ENCODE results near the gene PLCH1.

DNA sequence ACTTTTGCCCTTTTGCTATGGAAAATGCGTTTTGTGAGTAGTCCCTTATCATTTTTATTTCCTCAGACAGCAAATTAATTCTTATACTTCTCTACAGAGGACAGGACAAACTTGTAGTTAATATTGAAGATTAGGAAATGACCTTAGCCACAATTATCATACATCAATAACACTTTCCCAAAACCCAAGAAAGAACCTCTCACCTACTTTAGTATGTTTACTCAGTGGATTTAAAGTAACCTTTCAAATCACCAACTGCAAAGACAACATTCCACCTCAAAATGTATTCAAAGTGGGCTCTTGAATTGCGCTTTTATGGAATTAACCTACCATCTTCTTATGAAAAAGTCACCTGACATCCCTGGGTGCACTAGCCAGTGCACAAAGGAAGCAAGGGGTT is 107.3 kb downstream of the PLCH1 start:
- TF ChIP-seq POLR2A (IDR thresholded peaks at IDR 0.05), result no peak
- TF ChIP-seq CTCF (IDR thresholded peaks at IDR 0.05), result no peak

Data from right lobe of liver (tissue), 4 donors.